WTC11 (cell line): Measurements from ENCODE around the gene IL1RAPL1. TPM values are rescaled to one million over a fixed set of nuclear protein-coding genes. Genes with fewer than 3 reads are reported as not detected.
A peak's percentile ranks its signal among the peaks of the same experiment; 100 is the strongest.

Experiments used
- ATAC-seq: fragments of 200-7000 bp; cut with Tn5 transposase; 2 replicates; pipeline ENCODE4 v1.10.0; 2021; ENCODE audit warnings: mild to moderate bottlenecking, moderate library complexity
- CTCF ChIA-PET: fragments of 300-600 bp; sonication (Branson Sonifier 250); formaldehyde crosslinking; loops from one replicate; lab custom pipeline; 2021; ENCODE audit warnings: antibody characterized with exemption; lab: Charles Lee
- POLR2A ChIA-PET: fragments of 350-600 bp; sonication (Branson Sonifier 250); formaldehyde crosslinking; loops from one replicate; lab custom pipeline; 2021; ENCODE audit warnings: antibody characterized with exemption; lab: Charles Lee
- DNase-seq: peaks from one replicate; pipeline ENCODE4 v3.0.0; 2021; ENCODE audit warnings: low spot score
- H3K27ac Mint-ChIP-seq: 2 replicates; pipeline ENCODE4 v1.8.0; 2021; ENCODE audit warnings: mixed read lengths
- H3K27me3 Mint-ChIP-seq: 2 replicates; pipeline ENCODE4 v1.8.0; 2021; ENCODE audit warnings: low read depth, mild to moderate bottlenecking, moderate library complexity, mixed read lengths
- H3K36me3 Mint-ChIP-seq: 2 replicates; pipeline ENCODE4 v1.8.0; 2021; ENCODE audit warnings: mixed read lengths
- H3K4me1 Mint-ChIP-seq: 2 replicates; pipeline ENCODE4 v1.8.0; 2022; ENCODE audit warnings: mixed read lengths
- H3K4me3 Mint-ChIP-seq: 2 replicates; pipeline ENCODE4 v1.8.0; 2021; ENCODE audit warnings: mild to moderate bottlenecking, moderate library complexity, mixed read lengths
- H3K9me3 Mint-ChIP-seq: 2 replicates; pipeline ENCODE4 v1.8.0; 2021; ENCODE audit warnings: mixed read lengths
- ARID4B ChIP-seq: sonication (generic); formaldehyde crosslinking; IDR thresholded peaks from 2 replicates; pipeline ENCODE4 v1.8.0; 2023; ENCODE audit warnings: missing genetic modification reagents, mild to moderate bottlenecking, borderline replicate concordance
- FOXP1 ChIP-seq: sonication (generic); formaldehyde crosslinking; IDR thresholded peaks from 2 replicates; pipeline ENCODE4 v1.8.0; 2022; ENCODE audit warnings: missing genetic modification reagents, mild to moderate bottlenecking, moderate library complexity, borderline replicate concordance
- IRF2 ChIP-seq: sonication (generic); formaldehyde crosslinking; IDR thresholded peaks from 2 replicates; pipeline ENCODE4 v1.8.0; 2022; ENCODE audit warnings: low read depth, missing genetic modification reagents, borderline replicate concordance
- MXD4 ChIP-seq: fragments of 250-450 bp; sonication (Bioruptor Pico); IDR thresholded peaks from 2 replicates; pipeline ENCODE4 v1.8.0; 2021; ENCODE audit warnings: mild to moderate bottlenecking, moderate library complexity, borderline replicate concordance
- NR2C2 ChIP-seq: sonication (generic); formaldehyde crosslinking; IDR thresholded peaks from 2 replicates; pipeline ENCODE4 v1.8.0; 2022; ENCODE audit warnings: mild to moderate bottlenecking, missing genetic modification reagents
- PRDM15 ChIP-seq: sonication (generic); formaldehyde crosslinking; IDR thresholded peaks from 2 replicates; pipeline ENCODE4 v1.8.0; 2022; ENCODE audit warnings: missing genetic modification reagents
- PREB ChIP-seq: sonication (generic); formaldehyde crosslinking; IDR thresholded peaks from 2 replicates; pipeline ENCODE4 v1.8.1; 2022; ENCODE audit warnings: mild to moderate bottlenecking, missing genetic modification reagents, moderate library complexity, borderline replicate concordance
- PRRX2 ChIP-seq: fragments of 250-450 bp; sonication (Bioruptor Pico); IDR thresholded peaks from 2 replicates; pipeline ENCODE4 v1.8.0; 2021; ENCODE audit warnings: mild to moderate bottlenecking
- RORB ChIP-seq: fragments of 250-450 bp; sonication (Bioruptor Pico); IDR thresholded peaks from 2 replicates; pipeline ENCODE4 v1.9.0; 2021; ENCODE audit warnings: mild to moderate bottlenecking
- TEAD1 ChIP-seq: sonication (generic); formaldehyde crosslinking; IDR thresholded peaks from 2 replicates; pipeline ENCODE4 v1.8.0; 2022; ENCODE audit warnings: mild to moderate bottlenecking, missing genetic modification reagents
- TP53 ChIP-seq: sonication (generic); formaldehyde crosslinking; IDR thresholded peaks from 2 replicates; pipeline ENCODE4 v1.8.1; 2023; ENCODE audit warnings: mild to moderate bottlenecking, missing genetic modification reagents
- USF1 ChIP-seq: sonication (generic); formaldehyde crosslinking; IDR thresholded peaks from 2 replicates; pipeline ENCODE4 v1.8.0; 2022; ENCODE audit warnings: mild to moderate bottlenecking, missing genetic modification reagents
- ZBTB43 ChIP-seq: sonication (generic); formaldehyde crosslinking; IDR thresholded peaks from 2 replicates; pipeline ENCODE4 v1.8.1; 2023; ENCODE audit warnings: mild to moderate bottlenecking, missing genetic modification reagents
- ZNF281 ChIP-seq: sonication (generic); formaldehyde crosslinking; IDR thresholded peaks from 2 replicates; pipeline ENCODE4 v1.8.0; 2023; ENCODE audit warnings: mild to moderate bottlenecking, missing genetic modification reagents
- ZNF317 ChIP-seq: sonication (generic); formaldehyde crosslinking; IDR thresholded peaks from 2 replicates; pipeline ENCODE4 v1.8.1; 2023; ENCODE audit warnings: low read depth, mild to moderate bottlenecking, moderate library complexity, missing genetic modification reagents, borderline replicate concordance
- total RNA-seq: library from RNA; stranded (reverse); gene quantifications from 3 replicates; pipeline ENCODE4 v1.2.3, GENCODE V29; 2021

IL1RAPL1 gene
- total RNA-seq, 1 experiment from 2014 or later: 0.13 TPM

- ChIA-PET CTCF (interaction anchor here (0.7 to 1.6 kb wide), 3 partner anchors 8 to 468 kb away, joined by 3 to 10 read pairs (median 3); partner anchors contain the start of gene IL1RAPL1), POLR2A (no interaction called here)
- peaks cover 3% of the 10 kb centered on the region; the same call in 1 of the 2 replicates for H3K4me1 Mint-ChIP-seq
- H3K27ac Mint-ChIP-seq: no peak overlapping the region
- DNase-seq: no peak
- no peaks in the 10 kb centered on the region for H3K27me3 Mint-ChIP-seq
- TF ChIP-seq ZNF317 (no peak), RORB (CRISPR knock-in tag) (no peak), PREB (CRISPR knock-in tag) (no peak), PRDM15 (CRISPR knock-in tag) (no peak), TP53 (no peak), USF1 (no peak), TEAD1 (CRISPR knock-in tag) (no peak), FOXP1 (CRISPR knock-in tag) (no peak), ZNF281 (no peak), MXD4 (CRISPR knock-in tag) (no peak), IRF2 (CRISPR knock-in tag) (no peak), PRRX2 (no peak)
- no peak overlapping the region for H3K4me3 Mint-ChIP-seq
- peak; percentile 73 for ATAC-seq
- no peaks in the 10 kb centered on the region for H3K9me3 Mint-ChIP-seq
- no peaks in the 10 kb centered on the region for H3K36me3 Mint-ChIP-seq
These were observed 8.1 kb downstream of the IL1RAPL1 start for GRCh38 chrX:28595346-28595745.

GRCh38 chrX:28599957-28600356 lies 12.7 kb downstream of the IL1RAPL1 start:
- peaks cover 3% of the 10 kb centered on the region; the same call in 1 of the 2 replicates for H3K4me1 Mint-ChIP-seq
- no peaks in the 10 kb centered on the region for H3K9me3 Mint-ChIP-seq
- ATAC-seq (no peak), DNase-seq (no peak)
- H3K27me3 Mint-ChIP-seq: no peaks in the 10 kb centered on the region; the same call in 1 of the 2 replicates
- H3K4me3 Mint-ChIP-seq: no peak overlapping the region
- ChIA-PET POLR2A (no interaction called here), CTCF (no interaction called here)
- no peaks in the 10 kb centered on the region for H3K36me3 Mint-ChIP-seq
- no peak overlapping the region for H3K27ac Mint-ChIP-seq
- TF ChIP-seq TEAD1 (CRISPR knock-in tag) (no peak), ZNF317 (no peak), ZBTB43 (CRISPR knock-in tag) (no peak), ARID4B (CRISPR knock-in tag) (no peak), NR2C2 (CRISPR knock-in tag) (no peak), RORB (CRISPR knock-in tag) (no peak), PRDM15 (CRISPR knock-in tag) (no peak)
